HG03521 (cell line): ENCODE data around the gene MRPL4.

Experiments used
- ATAC-seq: cut with Tn5 transposase; IDR thresholded peaks from one replicate; pipeline ENCODE4 v1.9.1; 2021; ENCODE audit warnings: mild to moderate bottlenecking, moderate library complexity; ENCODE audit not compliant: unreplicated experiment

The MRPL4 gene

GRCh38 chr19:10286803-10287737, 35.1 kb downstream of the MRPL4 start, which contains the start of gene ICAM4:
ICAM4 (plus strand) TSS chr19:10286955; CDS start chr19:10287013, 58 bp downstream.
- ATAC-seq: no peak

- ATAC-seq: no peak
Measured at GRCh38 chr19:10288662-10289166, 36.7 kb downstream of the MRPL4 start.

- ATAC-seq: no peak
Measured at GRCh38 chr19:10289167-10289835, 37.3 kb downstream of the MRPL4 start.

GRCh38 chr19:10289836-10290356, 37.9 kb downstream of the MRPL4 start, which contains the start of gene ICAM5:
ICAM5 (plus strand) TSS chr19:10289952; CDS start chr19:10290044, 92 bp downstream.
- ATAC-seq: no peak

GRCh38 chr19:10290357-10290875, 38.4 kb downstream of the MRPL4 start:
- ATAC-seq: no peak

GRCh38 chr19:10290876-10291553, 39.0 kb downstream of the MRPL4 start:
- ATAC-seq: no peak

GRCh38 chr19:10291554-10292205, 39.7 kb downstream of the MRPL4 start:
- ATAC-seq: no peak

GRCh38 chr19:10292206-10292788, 40.3 kb downstream of the MRPL4 start:
- ATAC-seq: peak; percentile 53

- no peak for ATAC-seq
Measured at GRCh38 chr19:10292789-10293636, 41.0 kb downstream of the MRPL4 start.

- ATAC-seq: no peak
Measured at GRCh38 chr19:10293637-10294367, 41.8 kb downstream of the MRPL4 start.

- no peak for ATAC-seq
Measured at GRCh38 chr19:10294368-10294697, 42.3 kb downstream of the MRPL4 start.

GRCh38 chr19:10295305-10295846, 43.4 kb downstream of the MRPL4 start:
- ATAC-seq: peak; percentile 41

- ATAC-seq: no peak
Measured at GRCh38 chr19:10295847-10296591, 44.0 kb downstream of the MRPL4 start.

GRCh38 chr19:10299545-10300458, 47.8 kb downstream of the MRPL4 start:
- no peak for ATAC-seq

- ATAC-seq: no peak
Measured at GRCh38 chr19:10305139-10305806, 53.3 kb downstream of the MRPL4 start.

GRCh38 chr19:10306327-10306726, 54.3 kb downstream of the MRPL4 start:
- no peak for ATAC-seq
